ENCODE measurements around the gene ZC3H10. TPM values are rescaled to one million over a fixed set of nuclear protein-coding genes. Genes with fewer than 3 reads are reported as not detected.

Gene ZC3H10
- total RNA-seq, 1 donor from 2014 or later, result 4.6 TPM

GRCh38 chr12:56164345-56164729 is 46.3 kb downstream of the ZC3H10 start:
- no peak for DNase-seq (ENCODE audit: low spot score)
- ATAC-seq, result no peak

GRCh38 chr12:56165369-56165768 is 47.3 kb downstream of the ZC3H10 start:
- DNase-seq (ENCODE audit: low spot score), result no peak
- no peak for ATAC-seq

GRCh38 chr12:56169229-56169759 is 51.2 kb downstream of the ZC3H10 start:
- DNase-seq (ENCODE audit: low spot score) (no peak), ATAC-seq (no peak)

GRCh38 chr12:56172839-56173238 is 54.8 kb downstream of the ZC3H10 start:
- ATAC-seq (no peak), DNase-seq (ENCODE audit: low spot score) (no peak)

Other genes with a start within 250 kb of the ZC3H10 start
- gene PYM1, start 190.4 kb upstream of the ZC3H10 start, total RNA-seq, result 16.5 TPM
- 4.9 TPM for gene DGKA, start 187.1 kb upstream of the ZC3H10 start, total RNA-seq
- 5.4 TPM for gene PMEL, start 152.2 kb upstream of the ZC3H10 start, total RNA-seq
- 11.0 TPM for gene CDK2, start 151.4 kb upstream of the ZC3H10 start, total RNA-seq
- gene RAB5B, start 144.2 kb upstream of the ZC3H10 start, total RNA-seq, result 46.5 TPM
- gene SUOX, start 121.0 kb upstream of the ZC3H10 start, total RNA-seq, result 56.1 TPM
- 2.3 TPM for gene IKZF4, start 97.2 kb upstream of the ZC3H10 start, total RNA-seq
- gene RPS26, start 76.3 kb upstream of the ZC3H10 start, total RNA-seq, result 31.2 TPM
- 93.2 TPM for gene ERBB3, start 38.1 kb upstream of the ZC3H10 start, total RNA-seq
- 32.3 TPM for gene PA2G4, start 13.7 kb upstream of the ZC3H10 start, total RNA-seq
- 1,359 TPM for gene RPL41, start 1.6 kb upstream of the ZC3H10 start, total RNA-seq
- 62.2 TPM for gene ESYT1, start 10.0 kb downstream of the ZC3H10 start, total RNA-seq
- 6.5 TPM for gene MYL6B, start 34.3 kb downstream of the ZC3H10 start, total RNA-seq
- gene MYL6, start 40.1 kb downstream of the ZC3H10 start, total RNA-seq, result 376 TPM
- gene SMARCC2, start 71.2 kb downstream of the ZC3H10 start, total RNA-seq, result 27.6 TPM
- gene RNF41, start 103.7 kb downstream of the ZC3H10 start, total RNA-seq, result 13.2 TPM
- gene NABP2, start 106.1 kb downstream of the ZC3H10 start, total RNA-seq, result 16.0 TPM
- 227 TPM for gene SLC39A5, start 111.8 kb downstream of the ZC3H10 start, total RNA-seq
- 12.9 TPM for gene ANKRD52, start 140.1 kb downstream of the ZC3H10 start, total RNA-seq
- gene COQ10A, start 148.7 kb downstream of the ZC3H10 start, total RNA-seq, result 24.8 TPM
- gene CS, start 182.1 kb downstream of the ZC3H10 start, total RNA-seq, result 67.4 TPM
- gene CNPY2, start 197.7 kb downstream of the ZC3H10 start, total RNA-seq, result 93.3 TPM
- gene PAN2, start 215.7 kb downstream of the ZC3H10 start, total RNA-seq, result 86.0 TPM
- 0.43 TPM for gene IL23A, start 220.6 kb downstream of the ZC3H10 start, total RNA-seq
- 95.5 TPM for gene STAT2, start 241.8 kb downstream of the ZC3H10 start, total RNA-seq
- 188 TPM for gene APOF, start 244.6 kb downstream of the ZC3H10 start, total RNA-seq

Data from left lobe of liver (tissue), 2 donors.